Lower lobe of right lung (tissue), 2 donors: ENCODE measurements around the gene SYNDIG1. TPM values are rescaled to one million over a fixed set of nuclear protein-coding genes. Genes with fewer than 3 reads are reported as not detected.

ENCODE experiments used
- ATAC-seq, 2 donors: fragments of 200-7000 bp; cut with Tn5 transposase; one replicate each; pipeline ENCODE4 v1.9.1; 2020 to 2022; ENCODE audit warnings: mild to moderate bottlenecking in 2 of 2, moderate library complexity in 2 of 2
- DNase-seq: peaks from one replicate; pipeline ENCODE4 v3.0.0-alpha.2; 2020
- H3K27ac ChIP-seq: fragments of 200-600 bp; one replicate; pipeline ENCODE4 v1.8.0; 2022
- H3K27me3 ChIP-seq: fragments of 200-600 bp; one replicate; pipeline ENCODE4 v1.8.0; 2022; ENCODE audit warnings: low read depth
- H3K36me3 ChIP-seq: fragments of 200-600 bp; one replicate; pipeline ENCODE4 v1.8.0; 2022; ENCODE audit warnings: mild to moderate bottlenecking
- H3K4me1 ChIP-seq: fragments of 200-600 bp; one replicate; pipeline ENCODE4 v1.8.0; 2022
- H3K4me3 ChIP-seq: fragments of 200-600 bp; one replicate; pipeline ENCODE4 v1.8.0; 2022; ENCODE audit warnings: mild to moderate bottlenecking
- H3K9me3 ChIP-seq: fragments of 200-600 bp; one replicate; pipeline ENCODE4 v1.8.0; 2022
- intact Hi-C: fragments of 100-400 bp; cut with DNase I; formaldehyde crosslinking; loops from one replicate; pipeline ENCODE4 v1.11.0; 2022
- total RNA-seq: library from RNA; stranded (reverse); fragmentation: NEBNext Ultra II Directional; extraction: Animal tissue kit (Norgen Biotek cat#: 25700); gene quantifications from one replicate; pipeline ENCODE4 v1.2.1, GENCODE V29; 2021
- TF ChIP-seq, protein P1 (sequence below): fragments of 200-600 bp; IDR thresholded peaks from one replicate; pipeline ENCODE4 v1.8.0; 2022; ENCODE audit warnings: antibody characterized with exemption, mild to moderate bottlenecking
- donor health status: DM: no; HTN: yes; CAD: no; lungs with severe emphysema.

Gene SYNDIG1
- total RNA-seq, 1 donor from 2014 or later = 0.15 TPM

DNA sequence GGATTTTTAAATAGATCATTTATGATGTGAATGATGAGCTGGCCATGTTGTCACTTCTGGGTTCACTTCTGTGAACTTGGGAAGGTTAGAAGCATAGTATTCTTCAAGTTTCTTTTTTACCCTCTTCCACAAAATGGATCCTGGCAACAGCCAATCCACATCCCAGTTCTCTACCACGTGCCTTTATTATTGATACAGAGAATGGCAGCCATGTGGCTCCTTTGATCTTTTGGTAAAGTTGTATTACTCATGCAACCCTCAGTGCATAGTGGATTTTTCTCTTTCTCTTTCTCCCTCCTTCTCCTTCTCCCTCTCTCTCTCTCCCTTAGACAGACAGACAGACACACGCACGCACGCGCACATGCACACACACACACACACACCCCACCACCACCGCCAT lies 50.0 kb downstream of the SYNDIG1 start:
- no peak overlapping the region for H3K27ac ChIP-seq
- no peak for DNase-seq
- intact Hi-C loops = no loop called here
- H3K4me3 ChIP-seq = no peak overlapping the region
- ATAC-seq = no peak
- H3K27me3 ChIP-seq = no peaks in the 10 kb centered on the region
- TF ChIP-seq, protein P1, sequence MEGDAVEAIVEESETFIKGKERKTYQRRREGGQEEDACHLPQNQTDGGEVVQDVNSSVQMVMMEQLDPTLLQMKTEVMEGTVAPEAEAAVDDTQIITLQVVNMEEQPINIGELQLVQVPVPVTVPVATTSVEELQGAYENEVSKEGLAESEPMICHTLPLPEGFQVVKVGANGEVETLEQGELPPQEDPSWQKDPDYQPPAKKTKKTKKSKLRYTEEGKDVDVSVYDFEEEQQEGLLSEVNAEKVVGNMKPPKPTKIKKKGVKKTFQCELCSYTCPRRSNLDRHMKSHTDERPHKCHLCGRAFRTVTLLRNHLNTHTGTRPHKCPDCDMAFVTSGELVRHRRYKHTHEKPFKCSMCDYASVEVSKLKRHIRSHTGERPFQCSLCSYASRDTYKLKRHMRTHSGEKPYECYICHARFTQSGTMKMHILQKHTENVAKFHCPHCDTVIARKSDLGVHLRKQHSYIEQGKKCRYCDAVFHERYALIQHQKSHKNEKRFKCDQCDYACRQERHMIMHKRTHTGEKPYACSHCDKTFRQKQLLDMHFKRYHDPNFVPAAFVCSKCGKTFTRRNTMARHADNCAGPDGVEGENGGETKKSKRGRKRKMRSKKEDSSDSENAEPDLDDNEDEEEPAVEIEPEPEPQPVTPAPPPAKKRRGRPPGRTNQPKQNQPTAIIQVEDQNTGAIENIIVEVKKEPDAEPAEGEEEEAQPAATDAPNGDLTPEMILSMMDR = no peak
- no peaks in the 10 kb centered on the region for H3K9me3 ChIP-seq
- H3K4me1 ChIP-seq = no peaks in the 10 kb centered on the region
- H3K36me3 ChIP-seq = no peaks in the 10 kb centered on the region

DNA sequence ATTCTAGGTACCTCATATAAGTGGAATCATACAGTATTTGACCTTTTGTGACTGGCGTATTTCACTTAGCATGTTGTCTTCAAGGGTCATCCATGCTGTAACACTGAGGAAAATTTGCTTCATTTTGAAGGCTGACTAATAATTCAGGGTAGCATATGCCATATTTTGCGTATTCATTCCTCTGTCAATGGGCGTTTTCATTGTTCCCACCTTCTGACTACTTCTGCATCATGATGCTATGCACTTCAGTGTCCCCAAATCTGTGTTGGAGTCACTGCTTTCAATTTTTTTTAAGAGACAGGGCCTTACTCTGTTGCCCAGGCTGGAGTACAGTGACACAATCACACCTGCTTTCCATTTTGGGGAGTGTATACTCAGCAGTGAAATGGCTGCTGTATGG lies 51.6 kb downstream of the SYNDIG1 start:
- H3K4me3 ChIP-seq = no peak overlapping the region
- TF ChIP-seq, protein P1 = no peak
- no peaks in the 10 kb centered on the region for H3K27me3 ChIP-seq
- no peak for DNase-seq
- H3K9me3 ChIP-seq = no peaks in the 10 kb centered on the region
- H3K36me3 ChIP-seq = no peaks in the 10 kb centered on the region
- H3K4me1 ChIP-seq = no peaks in the 10 kb centered on the region
- no peak for ATAC-seq
- H3K27ac ChIP-seq = no peak overlapping the region
- intact Hi-C loops = no loop called here

DNA sequence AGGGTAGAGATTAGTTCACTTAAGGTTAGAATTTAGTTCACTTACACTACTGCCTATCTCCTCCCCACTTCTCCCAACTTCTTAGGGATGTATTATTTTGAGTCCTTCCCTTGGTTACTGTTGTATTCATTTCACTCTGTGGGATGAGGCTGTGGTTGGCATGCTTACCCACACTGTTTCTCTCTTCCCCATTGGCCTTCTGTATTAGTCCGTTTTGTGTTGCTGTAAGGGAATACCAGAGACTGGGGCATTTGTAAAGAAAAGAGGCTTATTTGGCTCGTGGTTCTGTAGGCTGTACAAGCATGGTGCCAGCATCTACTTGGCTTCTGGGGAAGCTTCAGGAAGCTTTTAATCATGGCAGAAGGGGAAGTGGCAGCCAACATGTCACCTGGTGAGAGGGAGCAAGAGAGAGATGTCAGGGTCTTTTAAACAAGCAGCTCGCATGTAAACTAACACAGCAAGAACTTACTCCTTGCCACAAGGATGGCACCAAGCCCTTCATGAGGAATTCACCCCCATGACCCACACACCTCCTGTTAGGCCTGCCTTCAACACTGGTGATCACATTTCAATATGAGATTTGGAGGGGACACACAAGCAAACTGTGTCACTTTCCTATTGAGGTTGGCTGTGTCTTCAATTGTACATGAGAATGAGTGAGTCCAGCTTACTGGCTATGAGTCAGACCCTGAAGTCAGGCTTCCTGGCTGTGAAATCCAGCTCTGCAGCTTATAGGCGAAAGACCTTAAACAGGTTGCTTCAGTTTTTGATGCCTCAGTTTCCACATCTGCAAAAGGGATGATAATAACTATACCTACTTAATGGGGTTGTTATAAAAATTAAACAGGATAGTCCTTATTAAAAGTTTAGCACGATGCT lies 53.3 kb downstream of the SYNDIG1 start:
- no peak overlapping the region for H3K4me3 ChIP-seq
- H3K9me3 ChIP-seq = no peaks in the 10 kb centered on the region
- intact Hi-C loops = no loop called here
- no peak for DNase-seq
- TF ChIP-seq, protein P1 = no peak
- H3K36me3 ChIP-seq = no peaks in the 10 kb centered on the region
- no peaks in the 10 kb centered on the region for H3K4me1 ChIP-seq
- H3K27me3 ChIP-seq = no peaks in the 10 kb centered on the region
- no peak overlapping the region for H3K27ac ChIP-seq
- no peak for ATAC-seq

DNA sequence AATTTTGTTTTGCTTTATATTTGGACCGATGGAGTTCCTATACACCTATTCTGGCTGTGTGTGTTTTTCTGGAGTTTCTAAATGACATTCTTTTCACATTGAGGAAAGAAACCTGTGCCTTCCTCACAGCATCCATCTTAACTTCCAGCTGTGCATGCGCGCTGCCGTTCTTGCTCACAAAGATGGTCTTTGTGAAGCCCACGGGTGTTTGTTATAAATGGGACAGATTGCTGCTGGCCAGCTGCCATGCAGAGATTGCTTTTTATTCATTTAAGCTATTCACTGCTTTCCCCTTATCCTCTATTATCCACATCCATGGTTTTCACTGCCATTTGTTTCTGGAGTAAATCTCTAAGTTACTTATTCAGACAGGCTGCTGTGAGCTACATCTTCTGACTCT lies 54.2 kb downstream of the SYNDIG1 start:
- intact Hi-C loops = no loop called here
- Histone ChIP-seq H3K4me1 (no peaks in the 10 kb centered on the region), H3K4me3 (no peak overlapping the region), H3K27ac (no peak overlapping the region), H3K9me3 (no peaks in the 10 kb centered on the region), H3K27me3 (no peaks in the 10 kb centered on the region), H3K36me3 (no peaks in the 10 kb centered on the region)
- TF ChIP-seq, protein P1 = no peak
- ATAC-seq (no peak), DNase-seq (no peak)

DNA sequence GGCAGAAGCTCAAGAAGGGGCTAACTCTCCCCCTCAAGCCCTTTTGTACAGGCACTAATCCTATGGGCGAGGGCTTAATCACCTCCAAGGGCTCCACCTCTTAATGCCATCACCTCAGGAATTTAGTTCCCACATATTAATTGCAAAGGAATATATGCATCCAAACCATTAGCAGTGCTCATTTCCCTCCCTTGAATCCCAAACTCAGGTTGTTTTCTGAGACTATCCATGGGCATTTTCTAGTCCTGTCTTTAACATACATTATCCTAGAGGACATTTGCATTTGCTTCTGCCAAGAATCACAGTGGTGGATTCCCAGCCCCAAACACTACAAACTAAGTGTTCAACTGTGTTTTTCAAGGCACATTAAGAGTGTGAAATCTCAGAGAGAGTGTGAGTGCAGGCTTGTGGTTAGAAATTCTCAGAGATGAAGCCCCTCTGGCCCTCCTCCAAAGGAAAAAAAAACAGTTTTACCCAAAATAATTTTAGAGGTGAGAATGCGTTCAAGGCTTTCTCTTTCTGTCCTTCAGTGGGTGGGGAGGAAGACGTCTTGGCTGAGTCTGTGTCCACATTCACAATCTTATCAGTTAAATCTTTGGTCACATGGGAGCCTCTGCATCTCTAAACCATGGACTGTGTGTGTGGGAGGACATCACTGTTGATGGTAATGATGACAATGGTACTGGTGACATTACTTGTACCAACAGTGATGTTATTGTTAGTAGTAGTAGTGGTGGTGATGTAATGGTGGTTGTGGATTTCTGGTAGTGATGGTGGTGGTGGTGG lies 59.3 kb downstream of the SYNDIG1 start:
- no peak overlapping the region for H3K27ac ChIP-seq
- DNase-seq = no peak

More for the DNA sequence above, 59.3 kb downstream of the SYNDIG1 start:
- H3K4me1 ChIP-seq = no peaks in the 10 kb centered on the region
- intact Hi-C loops = no loop called here
- H3K4me3 ChIP-seq = no peak overlapping the region
- no peaks in the 10 kb centered on the region for H3K36me3 ChIP-seq
- H3K27me3 ChIP-seq = no peaks in the 10 kb centered on the region
- no peak for ATAC-seq
- TF ChIP-seq, protein P1 = no peak
- H3K9me3 ChIP-seq = no peaks in the 10 kb centered on the region
